ENCODE results near the gene COL8A1. TPM values are rescaled to one million over a fixed set of nuclear protein-coding genes. Genes with fewer than 3 reads are reported as not detected.

The COL8A1 gene
- total and polyA plus RNA-seq, 9 of the 15 experiments (the other 6 are each of a cell fraction or from before 2014, with no cell fraction given) = 0.07 TPM; not detected in 8

- TF ChIP-seq SMC3 (conservative IDR thresholded peaks at IDR 0.05; ENCODE audit: insufficient read depth, low read depth, low read length) = no peak
- TF ChIP-seq HMG20B (CRISPR knock-in tag; IDR thresholded peaks at IDR 0.05) = peak; percentile 95
- TF ChIP-seq BACH1 (tag; IDR thresholded peaks at IDR 0.05) = peak; percentile 90
- peak; percentile 97 for TF ChIP-seq ZNF584 (CRISPR knock-in tag; IDR thresholded peaks at IDR 0.05; ENCODE audit: low read depth)
- TF ChIP-seq ZKSCAN8 (CRISPR knock-in tag; IDR thresholded peaks at IDR 0.05) = peak; percentile 76; the same call in 1 of the 2 replicates
- TF ChIP-seq MLX (CRISPR knock-in tag; conservative IDR thresholded peaks at IDR 0.05) = 0 out of 4 replicates have a peak, but pooled peaks of 1 of the 2 experiments have one; percentile 2
- TF ChIP-seq ZFP36 (IDR thresholded peaks at IDR 0.05; ENCODE audit: low read depth, low read length, partially characterized antibody) = no peak
- TF ChIP-seq ELF1 (tag; IDR thresholded peaks at IDR 0.05) = peak; percentile 47
- TF ChIP-seq ZNF324 (CRISPR knock-in tag; IDR thresholded peaks at IDR 0.05) = peak; percentile 3; the same call in 1 of the 2 replicates
- no peak for TF ChIP-seq ZNF764 (CRISPR knock-in tag; IDR thresholded peaks at IDR 0.05; ENCODE audit: low read depth)
These were observed 138.8 kb downstream of the COL8A1 start (continued) for GRCh38 chr3:99777210-99777549.

DNA sequence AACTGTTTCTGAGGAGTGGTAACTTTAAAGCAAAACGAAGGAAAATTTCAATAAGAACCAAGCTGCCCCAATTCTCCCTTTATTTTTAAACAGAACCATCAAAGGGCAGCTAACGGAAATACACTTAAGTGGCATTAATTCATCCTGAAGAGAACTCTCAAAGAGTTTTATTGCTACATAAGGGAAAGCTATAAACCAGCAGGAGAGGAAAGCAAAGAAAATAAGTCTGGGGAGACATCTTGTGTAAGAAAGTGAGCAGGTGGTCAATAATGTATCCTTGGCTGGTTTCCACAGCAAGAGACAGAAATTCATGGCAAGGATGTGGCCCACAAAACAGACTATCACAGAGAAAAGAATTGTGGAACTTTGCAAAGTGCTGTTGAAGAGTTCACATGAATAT lies 139.3 kb downstream of the COL8A1 start:
- ChIA-PET CTCF (ENCODE audit: low intra/inter-chr PET ratio) (interaction anchor here (0.7 kb wide), 1 partner anchor 161 kb away, joined by 3 read pairs; no protein-coding TSS in a partner anchor), POLR2A (interaction anchor here (0.8 kb wide), 3 partner anchors 11 to 14 kb away, joined by 3 to 4 read pairs (median 3); no protein-coding TSS in a partner anchor)
- FAIRE-seq = no peak
- 31% methylated on average over 2 of the region's 2 CpGs for WGBS (ENCODE audit: insufficient coverage, low coverage, missing lambda C conversion rate)
- no peak for ATAC-seq
- TF ChIP-seq STAG1 (CRISPR knock-in tag; IDR thresholded peaks at IDR 0.05; ENCODE audit: borderline replicate concordance) (no peak), ZNF384 (IDR thresholded peaks at IDR 0.05; ENCODE audit: low read depth, low read length) (no peak), TAF15 (IDR thresholded peaks at IDR 0.05; ENCODE audit: low read depth, low read length) (no peak), ILF3 (IDR thresholded peaks at IDR 0.05; ENCODE audit: borderline replicate concordance) (no peak), HNRNPUL1 (IDR thresholded peaks at IDR 0.05; ENCODE audit: low read length) (no peak), SRF (CRISPR knock-in tag; IDR thresholded peaks at IDR 0.05) (no peak), NFE2L1 (tag; IDR thresholded peaks at IDR 0.05; ENCODE audit: borderline replicate concordance, low read depth) (no peak), BHLHE40 (IDR thresholded peaks at IDR 0.05; ENCODE audit: low read length) (no peak), XRCC4 (IDR thresholded peaks at IDR 0.05; ENCODE audit: extremely low read depth, insufficient read depth, insufficient read length) (no peak), GATAD2A (IDR thresholded peaks at IDR 0.05) (no peak), KLF16 (IDR thresholded peaks at IDR 0.05) (no peak), STAT5A (IDR thresholded peaks at IDR 0.05; ENCODE audit: borderline replicate concordance, low read length) (no peak)
- TF ChIP-seq, protein P1, sequence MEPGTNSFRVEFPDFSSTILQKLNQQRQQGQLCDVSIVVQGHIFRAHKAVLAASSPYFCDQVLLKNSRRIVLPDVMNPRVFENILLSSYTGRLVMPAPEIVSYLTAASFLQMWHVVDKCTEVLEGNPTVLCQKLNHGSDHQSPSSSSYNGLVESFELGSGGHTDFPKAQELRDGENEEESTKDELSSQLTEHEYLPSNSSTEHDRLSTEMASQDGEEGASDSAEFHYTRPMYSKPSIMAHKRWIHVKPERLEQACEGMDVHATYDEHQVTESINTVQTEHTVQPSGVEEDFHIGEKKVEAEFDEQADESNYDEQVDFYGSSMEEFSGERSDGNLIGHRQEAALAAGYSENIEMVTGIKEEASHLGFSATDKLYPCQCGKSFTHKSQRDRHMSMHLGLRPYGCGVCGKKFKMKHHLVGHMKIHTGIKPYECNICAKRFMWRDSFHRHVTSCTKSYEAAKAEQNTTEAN (CRISPR knock-in tag; IDR thresholded peaks at IDR 0.05) = no peak
- no peak overlapping the region for H3K27ac ChIP-seq (ENCODE audit: extremely low read depth, low read depth, low read length)
- no peaks in the 10 kb centered on the region for H3K79me2 ChIP-seq (ENCODE audit: control insufficient read depth, insufficient read depth, low read length)
- no peak overlapping the region for H3K9ac ChIP-seq (ENCODE audit: insufficient read depth in 1 of 2, low read depth in 2 of 2, low read length in 2 of 2)
- H4K20me1 ChIP-seq (replicated peaks; ENCODE audit: control insufficient read depth, insufficient read depth, low read length) = no peaks in the 10 kb centered on the region
- H3K36me3 ChIP-seq (ENCODE audit: control insufficient read depth, insufficient read depth, low read length) = no peaks in the 10 kb centered on the region
- H3K4me3 ChIP-seq = no peak overlapping the region
- H3K27me3 ChIP-seq (ENCODE audit: control insufficient read depth in 2 of 2, insufficient read depth in 2 of 2, low read length in 2 of 2) = no peaks in the 10 kb centered on the region
- intact Hi-C loops (cut with micrococcal nuclease) = no loop called here
- no peak overlapping the region for H3K4me2 ChIP-seq (ENCODE audit: insufficient read depth, low read length)
- in situ Hi-C loops (cut with MboI) = no loop called here
- DNase-seq (ENCODE audit: extremely low read depth in 1 of 4, low spot score in 3 of 4) = no peak
- H3K9me3 ChIP-seq (replicated peaks; ENCODE audit: control insufficient read depth, insufficient read depth, low read depth, low read length) = no peaks in the 10 kb centered on the region
- H3K4me1 ChIP-seq (replicated peaks in 1 of 2; ENCODE audit: control insufficient read depth in 2 of 2, insufficient read depth in 2 of 2, low read length in 2 of 2) = peaks cover 0 to 12% of the 10 kb centered on the region in 2 experiments; a peak in 3 of 5 replicates
- H2AFZ ChIP-seq (ENCODE audit: low read depth, low read length) = 0 out of 2 replicates have a peak overlapping the region, but pooled peaks have one; percentile 64
- no peaks in the 10 kb centered on the region for H3K9me1 ChIP-seq (ENCODE audit: control insufficient read depth, insufficient read depth, low read length)
- no TSS peak for BruUV-seq (replicated peaks)
